K562 (cell line): ENCODE data around the gene TMEM129. TPM values are rescaled to one million over a fixed set of nuclear protein-coding genes. Genes with fewer than 3 reads are reported as not detected.

Experiments used
- BRCA1 ChIP-seq, 2 experiments: fragments of 450-650 bp in 1 of 2; sonication (generic) in 1 of 2; formaldehyde crosslinking in 1 of 2; IDR thresholded peaks; 2 replicates each; pipeline versions ENCODE4 v1.5.0 to v1.6.1; 2017 to 2020; ENCODE audit warnings: mild to moderate bottlenecking in 1 of 2, missing genetic modification reagents in 1 of 2
- CBFA2T3 ChIP-seq: fragments of 450-650 bp; IDR thresholded peaks from 2 replicates; pipeline ENCODE4 v1.6.1; 2017
- CREM ChIP-seq: IDR thresholded peaks from 2 replicates; pipeline ENCODE4 v1.6.1; 2014; ENCODE audit warnings: antibody characterized with exemption, low read depth
- DDX20 ChIP-seq: fragments of 450-650 bp; IDR thresholded peaks from 2 replicates; pipeline ENCODE4 v1.6.1; 2016; ENCODE audit warnings: missing genetic modification characterization, low read depth, mild to moderate bottlenecking, missing compliant biosample characterization, moderate library complexity
- HMBOX1 ChIP-seq: sonication (generic); IDR thresholded peaks from 2 replicates; pipeline ENCODE4 v1.6.1; 2016
- KLF1 ChIP-seq: fragments of 450-650 bp; IDR thresholded peaks from 2 replicates; pipeline ENCODE4 v1.6.1; 2016; ENCODE audit warnings: missing genetic modification characterization, missing compliant biosample characterization
- MAFK ChIP-seq: IDR thresholded peaks from 2 replicates; pipeline ENCODE4 v1.6.1; 2011; ENCODE audit warnings: low read length, improper control_type of control experiment
- SRF ChIP-seq, 2 experiments: fragments of 250-450, 450-650 bp in 1 of 2; sonication (Bioruptor Pico) in 1 of 2; sonication (generic) in 1 of 2; formaldehyde crosslinking; IDR thresholded peaks; 2 replicates each; pipeline versions ENCODE4 v1.5.0 to v1.5.1; 2020 to 2022; ENCODE audit warnings: mild to moderate bottlenecking in 1 of 2, missing genetic modification reagents in 1 of 2
- ZNF174 ChIP-seq: fragments of 250-450 bp; sonication (Bioruptor Pico); IDR thresholded peaks from 2 replicates; pipeline ENCODE4 v1.4.0; 2020; ENCODE audit warnings: mild to moderate bottlenecking
- polyA plus RNA-seq, 8 experiments: library from polyadenylated mRNA; depleted of rRNA in 4 of 8; stranded (reverse) in 5 of 8; unstranded in 3 of 8; fragments of >200 nt; fragmentation: Nextera tagmentation in 2 of 8; fragmentation: Illumina TruSeq in 1 of 8; extraction: Ambion mirVana in 2 of 8; extraction: Trizol in 1 of 8; gene quantifications; 2 replicates each; pipeline versions ENCODE4 v1.2.1 to v1.2.3, GENCODE V29; 2011 to 2014; ENCODE audit warnings: inconsistent platforms in 1 of 8, missing spikeins in 1 of 8
- total RNA-seq, 7 experiments: library from RNA; depleted of rRNA in 6 of 7; stranded (reverse); fragments of >200 nt in 6 of 7; fragmentation: Illumina TruSeq in 2 of 7; extraction: Trizol in 2 of 7; gene quantifications; 2 replicates each; pipeline versions ENCODE4 v1.2.1 to v1.2.3, GENCODE V29; 2011 to 2021; ENCODE audit warnings: low replicate concordance in 1 of 7
- TF ChIP-seq, protein P1 (sequence below), 2 experiments: fragments of 450-650 bp in 1 of 2; IDR thresholded peaks; 2 replicates each; pipeline ENCODE4 v1.6.1; 2011 to 2017; ENCODE audit warnings: low read depth in 2 of 2, antibody characterized with exemption in 1 of 2, borderline replicate concordance in 1 of 2, low read length in 1 of 2, mild to moderate bottlenecking in 1 of 2, mixed read lengths in 1 of 2; ENCODE audit not compliant: control insufficient read depth in 1 of 2
- TF ChIP-seq, protein P2 (sequence below): fragments of 250-450 bp; sonication (Bioruptor Pico); IDR thresholded peaks from 2 replicates; pipeline ENCODE4 v1.8.0; 2021; ENCODE audit warnings: moderate library complexity, mild to moderate bottlenecking, inconsistent platforms
- TF ChIP-seq, protein P3 (sequence below): fragments of 450-650 bp; formaldehyde crosslinking; IDR thresholded peaks from 2 replicates; pipeline ENCODE4 v1.4.0; 2020; ENCODE audit warnings: mild to moderate bottlenecking, moderate library complexity

The TMEM129 gene
- total and polyA plus RNA-seq, 9 of the 15 experiments (the other 6 are each of a cell fraction or from before 2014, with no cell fraction given) = 0.34 to 47.2 (median 18.8) TPM

- TF ChIP-seq, protein P1, sequence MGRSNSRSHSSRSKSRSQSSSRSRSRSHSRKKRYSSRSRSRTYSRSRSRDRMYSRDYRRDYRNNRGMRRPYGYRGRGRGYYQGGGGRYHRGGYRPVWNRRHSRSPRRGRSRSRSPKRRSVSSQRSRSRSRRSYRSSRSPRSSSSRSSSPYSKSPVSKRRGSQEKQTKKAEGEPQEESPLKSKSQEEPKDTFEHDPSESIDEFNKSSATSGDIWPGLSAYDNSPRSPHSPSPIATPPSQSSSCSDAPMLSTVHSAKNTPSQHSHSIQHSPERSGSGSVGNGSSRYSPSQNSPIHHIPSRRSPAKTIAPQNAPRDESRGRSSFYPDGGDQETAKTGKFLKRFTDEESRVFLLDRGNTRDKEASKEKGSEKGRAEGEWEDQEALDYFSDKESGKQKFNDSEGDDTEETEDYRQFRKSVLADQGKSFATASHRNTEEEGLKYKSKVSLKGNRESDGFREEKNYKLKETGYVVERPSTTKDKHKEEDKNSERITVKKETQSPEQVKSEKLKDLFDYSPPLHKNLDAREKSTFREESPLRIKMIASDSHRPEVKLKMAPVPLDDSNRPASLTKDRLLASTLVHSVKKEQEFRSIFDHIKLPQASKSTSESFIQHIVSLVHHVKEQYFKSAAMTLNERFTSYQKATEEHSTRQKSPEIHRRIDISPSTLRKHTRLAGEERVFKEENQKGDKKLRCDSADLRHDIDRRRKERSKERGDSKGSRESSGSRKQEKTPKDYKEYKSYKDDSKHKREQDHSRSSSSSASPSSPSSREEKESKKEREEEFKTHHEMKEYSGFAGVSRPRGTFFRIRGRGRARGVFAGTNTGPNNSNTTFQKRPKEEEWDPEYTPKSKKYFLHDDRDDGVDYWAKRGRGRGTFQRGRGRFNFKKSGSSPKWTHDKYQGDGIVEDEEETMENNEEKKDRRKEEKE (IDR thresholded peaks at IDR 0.05; ENCODE audit: borderline replicate concordance in 1 of 2, control insufficient read depth in 1 of 2, low read depth in 2 of 2, low read length in 1 of 2) = no peak
- no peak for TF ChIP-seq ZNF174 (CRISPR knock-in tag)
- TF ChIP-seq KLF1 (tag) = no peak
- no peak for TF ChIP-seq HMBOX1
- no peak for TF ChIP-seq CBFA2T3
- no peak for TF ChIP-seq BRCA1 (IDR thresholded peaks at IDR 0.05)
- TF ChIP-seq BRCA1 (CRISPR knock-in tag; IDR thresholded peaks at IDR 0.05) = no peak
- TF ChIP-seq, protein P2, sequence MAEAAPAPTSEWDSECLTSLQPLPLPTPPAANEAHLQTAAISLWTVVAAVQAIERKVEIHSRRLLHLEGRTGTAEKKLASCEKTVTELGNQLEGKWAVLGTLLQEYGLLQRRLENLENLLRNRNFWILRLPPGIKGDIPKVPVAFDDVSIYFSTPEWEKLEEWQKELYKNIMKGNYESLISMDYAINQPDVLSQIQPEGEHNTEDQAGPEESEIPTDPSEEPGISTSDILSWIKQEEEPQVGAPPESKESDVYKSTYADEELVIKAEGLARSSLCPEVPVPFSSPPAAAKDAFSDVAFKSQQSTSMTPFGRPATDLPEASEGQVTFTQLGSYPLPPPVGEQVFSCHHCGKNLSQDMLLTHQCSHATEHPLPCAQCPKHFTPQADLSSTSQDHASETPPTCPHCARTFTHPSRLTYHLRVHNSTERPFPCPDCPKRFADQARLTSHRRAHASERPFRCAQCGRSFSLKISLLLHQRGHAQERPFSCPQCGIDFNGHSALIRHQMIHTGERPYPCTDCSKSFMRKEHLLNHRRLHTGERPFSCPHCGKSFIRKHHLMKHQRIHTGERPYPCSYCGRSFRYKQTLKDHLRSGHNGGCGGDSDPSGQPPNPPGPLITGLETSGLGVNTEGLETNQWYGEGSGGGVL (CRISPR knock-in tag) = no peak
- TF ChIP-seq DDX20 (tag) = no peak
- TF ChIP-seq CREM = peak; percentile 87
- peak; percentile 91 for TF ChIP-seq MAFK
- TF ChIP-seq SRF (CRISPR knock-in tag; IDR thresholded peaks at IDR 0.05) = peak in 1 of 2 experiments; percentile 60; a peak in 1 of 4 replicates
- TF ChIP-seq, protein P3, sequence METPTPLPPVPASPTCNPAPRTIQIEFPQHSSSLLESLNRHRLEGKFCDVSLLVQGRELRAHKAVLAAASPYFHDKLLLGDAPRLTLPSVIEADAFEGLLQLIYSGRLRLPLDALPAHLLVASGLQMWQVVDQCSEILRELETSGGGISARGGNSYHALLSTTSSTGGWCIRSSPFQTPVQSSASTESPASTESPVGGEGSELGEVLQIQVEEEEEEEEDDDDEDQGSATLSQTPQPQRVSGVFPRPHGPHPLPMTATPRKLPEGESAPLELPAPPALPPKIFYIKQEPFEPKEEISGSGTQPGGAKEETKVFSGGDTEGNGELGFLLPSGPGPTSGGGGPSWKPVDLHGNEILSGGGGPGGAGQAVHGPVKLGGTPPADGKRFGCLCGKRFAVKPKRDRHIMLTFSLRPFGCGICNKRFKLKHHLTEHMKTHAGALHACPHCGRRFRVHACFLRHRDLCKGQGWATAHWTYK (CRISPR knock-in tag) = no peak
Observed at GRCh38 chr4:1676605-1677525, 44.3 kb downstream of the TMEM129 start (continued).
